K562 (cell line): ENCODE results near the gene C11orf98. TPM values are rescaled to one million over a fixed set of nuclear protein-coding genes. Genes with fewer than 3 reads are reported as not detected.

Source experiments
- BRF1 ChIP-seq: IDR thresholded peaks from 3 replicates; pipeline ENCODE4 v1.6.1; 2011; ENCODE audit warnings: borderline replicate concordance, mild to moderate bottlenecking; ENCODE audit not compliant: insufficient read length; ENCODE audit errors: extremely low read depth
- CHD2 ChIP-seq: IDR thresholded peaks from 2 replicates; pipeline ENCODE4 v1.6.1; 2011; ENCODE audit warnings: low read depth, low read length
- ELF4 ChIP-seq: fragments of 450-650 bp; formaldehyde crosslinking; IDR thresholded peaks from 2 replicates; pipeline ENCODE4 v1.4.0; 2022; ENCODE audit warnings: missing genetic modification characterization
- EP300 ChIP-seq: IDR thresholded peaks from 2 replicates; pipeline ENCODE4 v1.6.1; 2012; ENCODE audit warnings: low read length, improper control_type of control experiment
- FOXJ2 ChIP-seq: fragments of 200-800 bp; sonication (Bioruptor generic); IDR thresholded peaks from 2 replicates; pipeline ENCODE4 v1.6.1; 2016; ENCODE audit warnings: missing genetic modification characterization, missing compliant biosample characterization
- GTF3C2 ChIP-seq: IDR thresholded peaks from 3 replicates; pipeline ENCODE4 v1.6.1; 2011; ENCODE audit warnings: borderline replicate concordance, mild to moderate bottlenecking, moderate library complexity; ENCODE audit not compliant: insufficient read length; ENCODE audit errors: extremely low read depth
- MYC ChIP-seq, 2 experiments: fragments of 250-450 bp in 1 of 2; sonication (Bioruptor Pico) in 1 of 2; IDR thresholded peaks; 2 replicates each; pipeline versions ENCODE4 v1.5.1 to v1.6.1; 2012 to 2021; ENCODE audit warnings: low read depth in 2 of 2, borderline replicate concordance in 1 of 2, improper control_type of control experiment in 1 of 2, low read length in 1 of 2, mild to moderate bottlenecking in 1 of 2, moderate library complexity in 1 of 2
- NCOA4 ChIP-seq: fragments of 450-650 bp; IDR thresholded peaks from 2 replicates; pipeline ENCODE4 v1.6.1; 2018; ENCODE audit warnings: mild to moderate bottlenecking; ENCODE audit not compliant: partially characterized antibody
- NONO ChIP-seq, 2 experiments: fragments of 200-400 bp in 1 of 2; fragments of 450-650 bp in 1 of 2; formaldehyde crosslinking in 1 of 2; IDR thresholded peaks; 2 replicates each; pipeline ENCODE4 v1.6.1; 2017; ENCODE audit warnings: low read depth in 2 of 2, mild to moderate bottlenecking in 2 of 2, moderate library complexity in 2 of 2, low read length in 1 of 2
- PHF20 ChIP-seq: fragments of 450-650 bp; IDR thresholded peaks from 2 replicates; pipeline ENCODE4 v1.6.1; 2018; ENCODE audit not compliant: partially characterized antibody
- POU5F1 ChIP-seq: fragments of 150-350 bp; IDR thresholded peaks from 2 replicates; pipeline ENCODE4 v1.6.1; 2014; ENCODE audit warnings: borderline replicate concordance, low read length, low read depth, mild to moderate bottlenecking; ENCODE audit not compliant: partially characterized antibody
- RAD21 ChIP-seq, 2 experiments: fragments of 250-450 bp in 1 of 2; fragments of 450-650 bp in 1 of 2; sonication (Bioruptor Pico) in 1 of 2; formaldehyde crosslinking in 1 of 2; IDR thresholded peaks in 1 of 2; conservative IDR thresholded peaks in 1 of 2; 2 replicates each; pipeline versions ENCODE4 v1.4.0 to v1.8.0; 2020 to 2022; ENCODE audit warnings: mild to moderate bottlenecking in 2 of 2, moderate library complexity in 1 of 2
- SMAD2 ChIP-seq: fragments of 150-350 bp; IDR thresholded peaks from 2 replicates; pipeline ENCODE4 v1.6.1; 2014; ENCODE audit warnings: low read depth, mild to moderate bottlenecking, low read length
- SP1 ChIP-seq: sonication (generic); formaldehyde crosslinking; IDR thresholded peaks from 2 replicates; pipeline ENCODE4 v1.8.1; 2022; ENCODE audit warnings: mild to moderate bottlenecking, missing genetic modification reagents
- TAF1 ChIP-seq: IDR thresholded peaks from 2 replicates; pipeline ENCODE4 v1.6.1; 2011; ENCODE audit warnings: mild to moderate bottlenecking, low read length, moderate library complexity; ENCODE audit not compliant: insufficient read depth, control insufficient read depth, severe bottlenecking; ENCODE audit errors: extremely low read depth
- TCF7L2 ChIP-seq: fragments of 150-350 bp; IDR thresholded peaks from 2 replicates; pipeline ENCODE4 v1.6.1; 2016; ENCODE audit warnings: low read depth, mild to moderate bottlenecking, low read length, moderate library complexity
- TOE1 ChIP-seq, 2 experiments: fragments of 450-650 bp in 1 of 2; sonication (generic) in 1 of 2; formaldehyde crosslinking in 1 of 2; IDR thresholded peaks; 2 replicates each; pipeline versions ENCODE4 v1.7.1 to v1.8.0; 2016 to 2022; ENCODE audit warnings: borderline replicate concordance in 2 of 2, mild to moderate bottlenecking in 2 of 2, antibody characterized with exemption in 1 of 2, inconsistent platforms in 1 of 2, low read depth in 1 of 2, missing genetic modification reagents in 1 of 2, moderate library complexity in 1 of 2
- ZNF324 ChIP-seq: fragments of 250-450 bp; sonication (Bioruptor Pico); IDR thresholded peaks from 2 replicates; pipeline ENCODE4 v1.4.0; 2020; ENCODE audit warnings: mild to moderate bottlenecking
- ZNF436 ChIP-seq: fragments of 250-450, 450-650 bp; sonication (Bioruptor Pico); formaldehyde crosslinking; IDR thresholded peaks from 2 replicates; pipeline ENCODE4 v1.7.0; 2020; ENCODE audit warnings: mild to moderate bottlenecking
- ZZZ3 ChIP-seq: fragments of 450-650 bp; IDR thresholded peaks from 2 replicates; pipeline ENCODE4 v1.6.1; 2016; ENCODE audit warnings: antibody characterized with exemption, mild to moderate bottlenecking, moderate library complexity
- polyA plus RNA-seq, 8 experiments: library from polyadenylated mRNA; depleted of rRNA in 4 of 8; stranded (reverse) in 5 of 8; unstranded in 3 of 8; fragments of >200 nt; fragmentation: Nextera tagmentation in 2 of 8; fragmentation: Illumina TruSeq in 1 of 8; extraction: Ambion mirVana in 2 of 8; extraction: Trizol in 1 of 8; gene quantifications; 2 replicates each; pipeline versions ENCODE4 v1.2.1 to v1.2.3, GENCODE V29; 2011 to 2014; ENCODE audit warnings: inconsistent platforms in 1 of 8, missing spikeins in 1 of 8
- total RNA-seq, 7 experiments: library from RNA; depleted of rRNA in 6 of 7; stranded (reverse); fragments of >200 nt in 6 of 7; fragmentation: Illumina TruSeq in 2 of 7; extraction: Trizol in 2 of 7; gene quantifications; 2 replicates each; pipeline versions ENCODE4 v1.2.1 to v1.2.3, GENCODE V29; 2011 to 2021; ENCODE audit warnings: low replicate concordance in 1 of 7
- TF ChIP-seq, protein P1 (sequence below): fragments of 250-450 bp; sonication (Bioruptor Pico); IDR thresholded peaks from 2 replicates; pipeline ENCODE4 v1.5.0; 2022; ENCODE audit warnings: mild to moderate bottlenecking

Gene C11orf98
- total and polyA plus RNA-seq, 9 of the 15 experiments (the other 6 are each of a cell fraction or from before 2014, with no cell fraction given): 103 to 352 (median 218) TPM

- TF ChIP-seq GTF3C2 (no peak), ZNF324 (no peak), CHD2 (no peak), TOE1 (IDR thresholded peaks at IDR 0.05; ENCODE audit: borderline replicate concordance) (peak; percentile 13), TOE1 (CRISPR knock-in tag; IDR thresholded peaks at IDR 0.05; ENCODE audit: borderline replicate concordance, low read depth) (no peak), FOXJ2 (tag) (no peak), PHF20 (peak; percentile 40), SP1 (CRISPR knock-in tag) (peak; percentile 16; the same call in 1 of the 2 replicates), BRF1 (no peak), EP300 (no peak), TCF7L2 (no peak), ZZZ3 (peak; percentile 88; the same call in 1 of the 2 replicates), NCOA4 (no peak), TAF1 (no peak), POU5F1 (no peak), NONO (IDR thresholded peaks at IDR 0.05; ENCODE audit: low read depth in 2 of 2, low read length in 1 of 2) (no peak), RAD21 (CRISPR knock-in tag; conservative IDR thresholded peaks at IDR 0.05 in 1 of 2, IDR thresholded peaks at IDR 0.05 in 1 of 2) (0 out of 4 replicates have a peak, but pooled peaks of 1 of the 2 experiments have one; percentile 13), ELF4 (CRISPR knock-in tag) (no peak), ZNF436 (CRISPR knock-in tag) (no peak), SMAD2 (no peak), MYC (IDR thresholded peaks at IDR 0.05; ENCODE audit: low read depth, low read length) (peak; percentile 65; the same call in 1 of the 2 replicates), MYC (CRISPR knock-in tag; IDR thresholded peaks at IDR 0.05; ENCODE audit: borderline replicate concordance, low read depth) (no peak)
- TF ChIP-seq, protein P1, sequence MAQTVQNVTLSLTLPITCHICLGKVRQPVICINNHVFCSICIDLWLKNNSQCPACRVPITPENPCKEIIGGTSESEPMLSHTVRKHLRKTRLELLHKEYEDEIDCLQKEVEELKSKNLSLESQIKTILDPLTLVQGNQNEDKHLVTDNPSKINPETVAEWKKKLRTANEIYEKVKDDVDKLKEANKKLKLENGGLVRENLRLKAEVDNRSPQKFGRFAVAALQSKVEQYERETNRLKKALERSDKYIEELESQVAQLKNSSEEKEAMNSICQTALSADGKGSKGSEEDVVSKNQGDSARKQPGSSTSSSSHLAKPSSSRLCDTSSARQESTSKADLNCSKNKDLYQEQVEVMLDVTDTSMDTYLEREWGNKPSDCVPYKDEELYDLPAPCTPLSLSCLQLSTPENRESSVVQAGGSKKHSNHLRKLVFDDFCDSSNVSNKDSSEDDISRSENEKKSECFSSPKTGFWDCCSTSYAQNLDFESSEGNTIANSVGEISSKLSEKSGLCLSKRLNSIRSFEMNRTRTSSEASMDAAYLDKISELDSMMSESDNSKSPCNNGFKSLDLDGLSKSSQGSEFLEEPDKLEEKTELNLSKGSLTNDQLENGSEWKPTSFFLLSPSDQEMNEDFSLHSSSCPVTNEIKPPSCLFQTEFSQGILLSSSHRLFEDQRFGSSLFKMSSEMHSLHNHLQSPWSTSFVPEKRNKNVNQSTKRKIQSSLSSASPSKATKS (CRISPR knock-in tag): 0 out of 2 replicates have a peak, but pooled peaks have one; percentile 62
Observed at GRCh38 chr11:62671236-62671607, 6.2 kb upstream of the C11orf98 start (continued).
